OCI-LY3 (cell line): ENCODE data around the gene FILIP1L.

Experiments used
- EZH2phosphoT487 ChIP-seq: fragments of 200-600 bp; shearing (Covaris generic); IDR thresholded peaks from 2 replicates; pipeline ENCODE4 v1.6.1; 2018; ENCODE audit warnings: antibody characterized with exemption, mixed run types, low read depth
- TF ChIP-seq, protein P1 (sequence below): fragments of 200-600, 300-600 bp; sonication (generic); IDR thresholded peaks from 2 replicates; pipeline ENCODE4 v1.5.1; 2014; ENCODE audit warnings: antibody characterized with exemption, low read length, low read depth

- TF ChIP-seq, protein P1, sequence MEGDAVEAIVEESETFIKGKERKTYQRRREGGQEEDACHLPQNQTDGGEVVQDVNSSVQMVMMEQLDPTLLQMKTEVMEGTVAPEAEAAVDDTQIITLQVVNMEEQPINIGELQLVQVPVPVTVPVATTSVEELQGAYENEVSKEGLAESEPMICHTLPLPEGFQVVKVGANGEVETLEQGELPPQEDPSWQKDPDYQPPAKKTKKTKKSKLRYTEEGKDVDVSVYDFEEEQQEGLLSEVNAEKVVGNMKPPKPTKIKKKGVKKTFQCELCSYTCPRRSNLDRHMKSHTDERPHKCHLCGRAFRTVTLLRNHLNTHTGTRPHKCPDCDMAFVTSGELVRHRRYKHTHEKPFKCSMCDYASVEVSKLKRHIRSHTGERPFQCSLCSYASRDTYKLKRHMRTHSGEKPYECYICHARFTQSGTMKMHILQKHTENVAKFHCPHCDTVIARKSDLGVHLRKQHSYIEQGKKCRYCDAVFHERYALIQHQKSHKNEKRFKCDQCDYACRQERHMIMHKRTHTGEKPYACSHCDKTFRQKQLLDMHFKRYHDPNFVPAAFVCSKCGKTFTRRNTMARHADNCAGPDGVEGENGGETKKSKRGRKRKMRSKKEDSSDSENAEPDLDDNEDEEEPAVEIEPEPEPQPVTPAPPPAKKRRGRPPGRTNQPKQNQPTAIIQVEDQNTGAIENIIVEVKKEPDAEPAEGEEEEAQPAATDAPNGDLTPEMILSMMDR, result no peak
- no peak for TF ChIP-seq EZH2phosphoT487
These were observed 233.2 kb downstream of the FILIP1L start for GRCh38 chr3:99881121-99881524.
